Measurements from ENCODE around the gene PIK3C2G.

DNA sequence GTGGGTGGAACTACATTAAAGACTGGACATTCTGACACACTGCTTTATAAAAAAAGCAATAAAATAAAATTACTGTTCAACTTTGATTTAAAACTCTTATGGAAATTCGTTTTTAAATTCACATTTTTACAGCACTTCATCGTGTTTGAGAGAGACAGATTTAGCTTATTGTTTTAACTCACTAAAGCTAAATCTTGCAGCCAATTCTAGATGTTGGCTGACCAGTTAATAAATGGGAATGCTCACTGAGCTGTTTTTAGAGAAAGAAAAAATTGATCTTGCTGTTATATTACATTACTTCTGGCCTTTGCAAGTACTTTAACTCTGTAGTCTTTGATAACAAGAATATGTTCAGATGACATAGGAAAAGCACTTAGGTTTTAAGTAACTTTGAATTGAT, 319.4 kb downstream of the PIK3C2G start:
- TF ChIP-seq EZH2 (IDR thresholded peaks at IDR 0.05; ENCODE audit: borderline replicate concordance, low read depth, low read length, poor library complexity, severe bottlenecking), result no peak
- TF ChIP-seq, protein P1, sequence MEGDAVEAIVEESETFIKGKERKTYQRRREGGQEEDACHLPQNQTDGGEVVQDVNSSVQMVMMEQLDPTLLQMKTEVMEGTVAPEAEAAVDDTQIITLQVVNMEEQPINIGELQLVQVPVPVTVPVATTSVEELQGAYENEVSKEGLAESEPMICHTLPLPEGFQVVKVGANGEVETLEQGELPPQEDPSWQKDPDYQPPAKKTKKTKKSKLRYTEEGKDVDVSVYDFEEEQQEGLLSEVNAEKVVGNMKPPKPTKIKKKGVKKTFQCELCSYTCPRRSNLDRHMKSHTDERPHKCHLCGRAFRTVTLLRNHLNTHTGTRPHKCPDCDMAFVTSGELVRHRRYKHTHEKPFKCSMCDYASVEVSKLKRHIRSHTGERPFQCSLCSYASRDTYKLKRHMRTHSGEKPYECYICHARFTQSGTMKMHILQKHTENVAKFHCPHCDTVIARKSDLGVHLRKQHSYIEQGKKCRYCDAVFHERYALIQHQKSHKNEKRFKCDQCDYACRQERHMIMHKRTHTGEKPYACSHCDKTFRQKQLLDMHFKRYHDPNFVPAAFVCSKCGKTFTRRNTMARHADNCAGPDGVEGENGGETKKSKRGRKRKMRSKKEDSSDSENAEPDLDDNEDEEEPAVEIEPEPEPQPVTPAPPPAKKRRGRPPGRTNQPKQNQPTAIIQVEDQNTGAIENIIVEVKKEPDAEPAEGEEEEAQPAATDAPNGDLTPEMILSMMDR (conservative IDR thresholded peaks at IDR 0.05; ENCODE audit: low read depth, low read length), result no peak

All from A673 (cell line).